Panc1 (cell line): ENCODE results near the gene CCDC159.

Experiments
- CTCF ChIP-seq: fragments of 450-650 bp; IDR thresholded peaks from 2 replicates; pipeline ENCODE4 v1.5.1; 2017; ENCODE audit warnings: mild to moderate bottlenecking
- POLR2AphosphoS5 ChIP-seq: IDR thresholded peaks from 2 replicates; pipeline ENCODE4 v1.6.1; 2012; ENCODE audit warnings: mild to moderate bottlenecking, low read depth, low read length, moderate library complexity
- REST ChIP-seq, 2 experiments: IDR thresholded peaks; 2 replicates each; pipeline ENCODE4 v1.6.1; 2011 to 2012; ENCODE audit warnings: low read depth in 2 of 2, control low read depth in 1 of 2, low read length in 1 of 2, mild to moderate bottlenecking in 1 of 2, moderate library complexity in 1 of 2; ENCODE audit not compliant: insufficient read depth in 1 of 2
- SIN3A ChIP-seq: IDR thresholded peaks from 2 replicates; pipeline ENCODE4 v1.6.1; 2012; ENCODE audit warnings: low read depth, mild to moderate bottlenecking, low read length, moderate library complexity, borderline replicate concordance; ENCODE audit not compliant: insufficient read depth
- TCF7L2 ChIP-seq: IDR thresholded peaks from 2 replicates; pipeline ENCODE4 v1.6.1; 2011; ENCODE audit warnings: mild to moderate bottlenecking, low read depth, low read length, inconsistent platforms

- TF ChIP-seq CTCF: no peak
- TF ChIP-seq REST (IDR thresholded peaks at IDR 0.05; ENCODE audit: insufficient read depth in 1 of 2, low read depth in 2 of 2, low read length in 1 of 2): no peak
- TF ChIP-seq POLR2AphosphoS5: peak; percentile 44; the same call in 1 of the 2 replicates
- TF ChIP-seq SIN3A: peak; percentile 62; the same call in 1 of the 2 replicates
- no peak for TF ChIP-seq TCF7L2
Measured at GRCh38 chr19:11339254-11340098, 6.8 kb upstream of the CCDC159 start, which contains the start of gene RAB3D.
